Pancreas (tissue), 10 donors: ENCODE measurements around the gene PHGDH. TPM values are rescaled to one million over a fixed set of nuclear protein-coding genes. Genes with fewer than 3 reads are reported as not detected.

Experiments
- ATAC-seq, 4 donors: fragments of 200-7000 bp; cut with Tn5 transposase; one replicate each; pipeline versions ENCODE4 v1.8.0 to v1.9.1; 2020; ENCODE audit warnings: mild to moderate bottlenecking in 4 of 4, moderate library complexity in 4 of 4
- DNase-seq, 6 donors: peaks; one replicate each; pipeline ENCODE4 v3.0.0-alpha.2; 2020
- FAIRE-seq: peaks from 2 replicates; lab custom pipeline; 2012; peaks lifted over from hg19 to GRCh38; lab: Jason Lieb, UNC
- H3K27ac ChIP-seq, 4 donors: fragments of 200-600 bp; sonication (generic); 1 replicate in 3 of 4; 2 replicates in 1 of 4; pipeline versions ENCODE4 v1.5.0 to v1.8.0; 2020
- H3K27me3 ChIP-seq, 4 donors: fragments of 200-600 bp; one replicate each; pipeline ENCODE4 v1.8.0; 2021
- H3K36me3 ChIP-seq, 3 donors: fragments of 200-600 bp; sonication (generic) in 1 of 3; one replicate each; pipeline versions ENCODE4 v1.5.0 to v1.8.0; 2020 to 2021
- H3K4me1 ChIP-seq, 3 donors: fragments of 200-600 bp; one replicate each; pipeline ENCODE4 v1.8.0; 2021
- H3K4me3 ChIP-seq, 4 donors: fragments of 200-600 bp; sonication (generic) in 2 of 4; one replicate each; pipeline versions ENCODE4 v1.5.0 to v1.8.0; 2020 to 2021
- H3K9me3 ChIP-seq, 4 donors: fragments of 200-600 bp; one replicate each; pipeline ENCODE4 v1.8.0; 2021
- CTCF ChIP-seq, 4 donors: fragments of 200-600 bp; sonication (generic) in 3 of 4; IDR thresholded peaks; one replicate each; pipeline versions ENCODE4 v1.5.0 to v1.8.0; 2021; ENCODE audit warnings: antibody characterized with exemption in 4 of 4
- WGBS, 2 donors: extraction: QIAGEN DNeasy Blood & Tissue Kit; methylation state at CpG; one replicate each; pipeline ENCODE4 v1.1.7; 2013; 5-methylcytosine and 5-hydroxymethylcytosine counted together
- intact Hi-C, 3 donors: fragments of 100-400 bp; cut with DNase I; formaldehyde crosslinking; loops; one replicate each; pipeline versions ENCODE4 v1.11.1 to v1.14.2; 2022
- polyA plus RNA-seq, 2 donors: library from polyadenylated mRNA; stranded (reverse); fragments of 200-250 nt; gene quantifications; one replicate each; pipeline ENCODE4 v1.2.3, GENCODE V29; 2013
- total RNA-seq, 6 donors: library from RNA; stranded (reverse); fragmentation: NEBNext Ultra II Directional in 4 of 6; extraction: Animal tissue kit (Norgen Biotek cat#: 25700) in 4 of 6; gene quantifications; one replicate each; pipeline versions ENCODE4 v1.2.1 to v1.2.4, GENCODE V29; 2021 to 2023
- donor health status: healthy with polysubstance abuse.
- donor health status: DM: no; HTN: no; CAD: no; lungs with moderate emphysema.
- donor health status: DM: no; HTN: no; CAD: no.
- donor health status: control.
- donor health status: control.
- donor health status: Bipolar disorder and iron deficiency.
- donor health status: DM: yes; HTN: yes; CAD: no.
- donor health status: DM: no; HTN: no; CAD: no.
- donor health status: DM: no; HTN: no; CAD: no.
- donor health status: DM: yes; HTN: yes; CAD: no.

Gene PHGDH
- total and polyA plus RNA-seq, 8 donors, result 28.2 to 357 (median 70.4) TPM

- Histone ChIP-seq H3K36me3 (no peaks in the 10 kb centered on the region), H3K9me3 (no peaks in the 10 kb centered on the region), H3K27me3 (no peaks in the 10 kb centered on the region), H3K27ac (peak overlapping the region; percentile 4 to 49 (median 32)), H3K4me3 (peak overlapping the region in 2 of 4 donors; percentile 6 to 11), H3K4me1 (peaks cover 7 to 15% (median 7%) of the 10 kb centered on the region in 3 donors)
- DNase-seq (peak in 4 of 6 donors; percentile 28 to 48 (median 40)), ATAC-seq (peak; percentile 78 to 88 (median 85)), FAIRE-seq (no peak)
- intact Hi-C loops, result no loop called here
- 2 to 3% methylated on average over 5 of the region's 5 CpGs for WGBS, 2 donors
- no peak for TF ChIP-seq CTCF (IDR thresholded peaks at IDR 0.05)
Observed at GRCh38 chr1:119779869-119780356, 68.2 kb downstream of the PHGDH start.

DNA sequence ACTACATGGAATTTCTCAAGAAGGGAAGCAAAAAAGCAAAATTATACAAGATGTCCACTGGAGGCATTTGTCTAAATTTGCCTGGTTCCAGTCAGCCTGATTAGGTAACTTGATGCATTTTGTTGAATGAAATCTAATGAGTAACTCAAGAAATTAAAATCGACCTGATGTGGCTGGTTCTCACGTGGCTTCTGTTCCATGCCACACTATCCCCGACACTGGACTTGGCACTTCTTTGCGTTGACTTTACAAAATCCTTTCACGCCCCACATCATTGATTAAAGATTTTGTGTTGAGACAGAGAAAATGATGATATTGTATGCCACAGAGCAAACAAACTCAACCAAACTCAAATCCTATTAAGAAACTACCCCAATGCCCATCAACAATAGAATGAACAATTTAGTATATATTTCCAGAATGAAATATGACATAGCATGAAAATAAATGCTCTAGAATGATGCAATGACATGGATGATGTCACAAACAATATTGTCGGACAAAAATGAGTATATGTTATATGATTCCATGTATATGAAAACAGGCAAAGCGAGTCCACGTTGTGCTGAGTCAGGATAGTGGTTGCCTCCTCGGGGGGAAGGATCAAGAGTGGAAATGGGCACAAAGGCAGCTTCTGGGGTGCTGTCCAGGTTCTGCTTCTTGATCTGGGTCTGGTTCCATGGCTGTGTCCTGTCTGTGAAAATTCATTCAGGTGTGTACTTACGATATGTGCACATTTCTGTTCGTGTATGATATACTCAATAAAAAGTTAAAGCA is 69.9 kb downstream of the PHGDH start:
- DNase-seq (no peak), ATAC-seq (no peak), FAIRE-seq (no peak)
- Histone ChIP-seq H3K27me3 (no peaks in the 10 kb centered on the region), H3K36me3 (no peaks in the 10 kb centered on the region), H3K27ac (no peak overlapping the region), H3K4me1 (peaks cover 9 to 15% (median 10%) of the 10 kb centered on the region in 3 donors), H3K4me3 (no peak overlapping the region), H3K9me3 (no peaks in the 10 kb centered on the region)
- intact Hi-C loops, result no loop called here
- WGBS, 2 donors, result 85 to 88% methylated on average over 11 of the region's 11 CpGs
- TF ChIP-seq CTCF (IDR thresholded peaks at IDR 0.05), result no peak

DNA sequence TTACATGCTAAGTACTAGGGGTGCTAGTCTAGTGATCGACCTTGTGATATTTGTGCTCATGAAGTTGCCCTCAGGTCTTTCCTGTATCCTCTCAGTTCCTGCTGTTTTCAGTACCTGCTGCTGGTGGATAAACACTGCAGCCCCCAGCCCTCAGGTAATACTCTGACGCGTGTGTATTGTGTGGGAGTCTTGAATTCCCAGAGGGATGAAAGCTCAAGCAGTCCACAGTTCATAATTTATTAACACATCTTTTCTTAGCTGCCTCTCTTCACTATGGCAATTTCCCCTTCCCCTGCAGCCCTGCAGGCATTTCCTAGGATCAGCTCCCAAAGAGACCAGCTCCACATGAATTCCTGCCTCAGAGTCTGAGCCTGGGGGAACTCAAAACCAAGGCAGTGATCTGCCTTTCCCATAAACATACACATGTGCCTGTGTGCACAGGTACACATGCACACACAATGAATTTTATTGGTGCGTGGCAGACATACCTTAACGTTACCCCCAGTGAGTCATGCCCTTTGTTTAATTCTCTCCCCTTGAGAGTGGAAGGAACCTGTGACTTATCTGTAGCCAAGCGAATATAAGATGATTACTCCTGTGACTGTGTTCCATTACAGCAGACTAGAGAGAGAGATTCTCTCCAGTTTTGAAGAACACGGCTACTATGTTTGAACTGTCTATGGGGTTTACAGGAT is 71.0 kb downstream of the PHGDH start:
- 77% methylated on average over 7 of the region's 7 CpGs for WGBS, 2 donors
- FAIRE-seq (no peak), ATAC-seq (no peak), DNase-seq (no peak)
- intact Hi-C loops, result no loop called here
- Histone ChIP-seq H3K36me3 (no peaks in the 10 kb centered on the region), H3K4me3 (no peak overlapping the region), H3K27me3 (no peaks in the 10 kb centered on the region), H3K9me3 (no peaks in the 10 kb centered on the region), H3K27ac (no peak overlapping the region), H3K4me1 (peaks cover 9 to 22% (median 20%) of the 10 kb centered on the region in 3 donors)
- no peak for TF ChIP-seq CTCF (IDR thresholded peaks at IDR 0.05)

GRCh38 chr1:119783354-119784185 is 71.8 kb downstream of the PHGDH start:
- Histone ChIP-seq H3K4me3 (no peak overlapping the region), H3K9me3 (no peaks in the 10 kb centered on the region), H3K4me1 (peaks cover 11 to 30% (median 20%) of the 10 kb centered on the region in 3 donors), H3K36me3 (no peaks in the 10 kb centered on the region), H3K27ac (no peak overlapping the region), H3K27me3 (no peaks in the 10 kb centered on the region)
- no peak for TF ChIP-seq CTCF (IDR thresholded peaks at IDR 0.05)
- no peak for FAIRE-seq
- intact Hi-C loops, result no loop called here
- 76 to 81% methylated on average over 6 of the region's 6 CpGs for WGBS, 2 donors
- DNase-seq, result no peak
- ATAC-seq, result no peak
